ENCODE data around the gene IL17C. TPM values are rescaled to one million over a fixed set of nuclear protein-coding genes. Genes with fewer than 3 reads are reported as not detected.

IL17C gene
- total RNA-seq, 2 experiments from 2014 or later = 0.86 TPM; not detected in 1

DNA sequence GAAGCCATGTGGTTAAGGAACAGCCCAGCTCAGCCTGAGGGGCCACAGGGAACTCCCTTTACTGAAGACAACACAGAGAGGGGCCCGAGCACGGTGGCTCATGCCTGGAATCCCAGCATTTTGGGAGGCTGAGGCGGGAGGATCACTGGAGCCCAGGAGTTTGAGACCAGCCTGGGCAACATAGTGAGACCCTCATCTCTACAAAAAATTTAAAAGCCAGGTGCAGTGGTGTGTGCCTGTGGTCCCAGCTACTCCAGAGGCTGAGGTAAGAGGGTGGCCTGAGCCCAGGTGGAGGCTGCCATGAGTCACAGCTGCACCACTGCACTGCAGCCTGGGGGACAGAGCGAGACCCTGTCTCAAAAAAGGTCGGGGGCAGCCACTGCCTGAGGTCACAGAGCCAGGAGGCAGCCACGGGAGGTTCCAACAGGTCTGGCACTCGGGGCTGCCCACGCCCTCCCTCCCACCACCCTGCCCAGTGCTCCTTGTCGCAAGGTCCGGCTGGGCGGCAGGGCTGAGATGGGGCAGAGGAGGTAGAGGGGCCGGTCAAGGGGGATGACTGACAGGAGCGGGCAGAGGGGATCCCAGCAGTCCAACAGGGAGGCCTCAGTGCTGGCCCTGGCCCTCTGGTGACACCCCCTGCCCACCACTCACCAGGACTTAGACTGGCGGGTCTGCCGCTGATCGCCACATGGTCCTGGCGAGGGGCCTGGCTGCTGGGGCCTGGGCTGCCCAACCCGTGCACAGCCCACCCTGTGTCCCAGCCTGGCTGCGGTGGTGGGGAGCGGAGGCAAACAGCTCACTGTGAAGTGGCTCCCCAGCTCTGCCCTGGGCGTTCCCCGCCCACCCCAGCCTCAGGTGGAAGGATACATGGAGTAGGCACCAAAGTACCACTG is 9.1 kb downstream of the IL17C start:
- H4K20me1 ChIP-seq (ENCODE audit: insufficient read depth, low read length) = peaks cover 17% of the 10 kb centered on the region
- H2AFZ ChIP-seq (ENCODE audit: low read length) = no peak overlapping the region
- no peak overlapping the region for H3K27ac ChIP-seq (ENCODE audit: low read depth, low read length, poor library complexity, severe bottlenecking)
- H3K4me2 ChIP-seq (ENCODE audit: low read length) = no peak overlapping the region
- TF ChIP-seq, protein P1, sequence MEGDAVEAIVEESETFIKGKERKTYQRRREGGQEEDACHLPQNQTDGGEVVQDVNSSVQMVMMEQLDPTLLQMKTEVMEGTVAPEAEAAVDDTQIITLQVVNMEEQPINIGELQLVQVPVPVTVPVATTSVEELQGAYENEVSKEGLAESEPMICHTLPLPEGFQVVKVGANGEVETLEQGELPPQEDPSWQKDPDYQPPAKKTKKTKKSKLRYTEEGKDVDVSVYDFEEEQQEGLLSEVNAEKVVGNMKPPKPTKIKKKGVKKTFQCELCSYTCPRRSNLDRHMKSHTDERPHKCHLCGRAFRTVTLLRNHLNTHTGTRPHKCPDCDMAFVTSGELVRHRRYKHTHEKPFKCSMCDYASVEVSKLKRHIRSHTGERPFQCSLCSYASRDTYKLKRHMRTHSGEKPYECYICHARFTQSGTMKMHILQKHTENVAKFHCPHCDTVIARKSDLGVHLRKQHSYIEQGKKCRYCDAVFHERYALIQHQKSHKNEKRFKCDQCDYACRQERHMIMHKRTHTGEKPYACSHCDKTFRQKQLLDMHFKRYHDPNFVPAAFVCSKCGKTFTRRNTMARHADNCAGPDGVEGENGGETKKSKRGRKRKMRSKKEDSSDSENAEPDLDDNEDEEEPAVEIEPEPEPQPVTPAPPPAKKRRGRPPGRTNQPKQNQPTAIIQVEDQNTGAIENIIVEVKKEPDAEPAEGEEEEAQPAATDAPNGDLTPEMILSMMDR (conservative IDR thresholded peaks at IDR 0.05; ENCODE audit: low read length) = no peak
- no peak for TF ChIP-seq EZH2phosphoT487 (IDR thresholded peaks at IDR 0.05; ENCODE audit: borderline replicate concordance, low read depth, low read length)
- intact Hi-C loops (cut with micrococcal nuclease; ENCODE audit: unreplicated experiment) = no loop called here
- POLR2A ChIA-PET = no interaction called here
- peaks cover 72% of the 10 kb centered on the region for H3K36me3 ChIP-seq (ENCODE audit: insufficient read depth, low read length)
- H3K4me3 ChIP-seq (ENCODE audit: low read depth, low read length, poor library complexity, severe bottlenecking) = no peak overlapping the region
- H3K4me1 ChIP-seq (ENCODE audit: insufficient read depth, low read length, poor library complexity, severe bottlenecking) = peaks cover 31% of the 10 kb centered on the region
- H3K79me2 ChIP-seq (ENCODE audit: insufficient read depth, low read depth, low read length) = peaks cover 31% of the 10 kb centered on the region
- H3K9me3 ChIP-seq (ENCODE audit: low read length) = no peaks in the 10 kb centered on the region
- CTCF ChIA-PET (ENCODE audit: unreplicated experiment) = no interaction called here
- H3K9me2 ChIP-seq (ENCODE audit: insufficient read depth, low read length) = no peaks in the 10 kb centered on the region
- DNase-seq (ENCODE audit: low spot score) = no peak
- BruUV-seq (replicated peaks) = no TSS peak

DNA sequence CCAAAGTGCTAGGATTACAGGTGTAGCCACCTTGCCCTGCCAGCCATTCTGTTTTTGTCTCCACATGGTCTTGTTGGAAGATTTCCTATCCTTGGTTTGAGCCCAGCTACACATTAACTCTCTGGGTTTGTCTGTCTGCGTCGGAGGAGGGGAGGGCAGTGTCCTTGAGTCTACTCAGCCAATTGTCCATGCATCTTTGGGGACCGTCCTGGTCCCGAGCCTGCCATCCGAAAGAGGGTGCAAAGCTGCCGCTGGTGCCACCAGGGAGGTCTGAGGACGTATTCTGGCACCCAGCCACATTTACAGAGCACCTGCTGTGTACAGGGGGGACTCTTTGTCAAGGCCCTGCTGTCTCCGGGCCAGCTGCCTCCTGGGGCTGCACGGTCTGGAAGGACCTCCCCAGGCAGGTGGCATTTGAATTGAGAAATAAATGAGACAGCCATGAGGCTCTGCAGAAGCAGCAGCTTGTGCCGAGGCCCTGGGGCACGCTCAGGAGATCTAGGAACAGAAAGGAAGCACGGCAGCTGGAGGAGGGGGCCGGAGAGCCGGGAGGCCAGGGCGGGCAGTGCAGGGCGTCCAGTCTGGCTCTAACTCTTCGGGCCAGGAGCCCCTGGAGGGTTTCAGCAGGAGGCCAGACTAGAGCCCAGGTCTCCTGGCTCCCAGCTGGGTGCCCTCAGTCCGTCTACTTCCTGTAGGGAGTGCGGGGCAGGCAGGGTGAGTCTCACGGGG is 11.0 kb downstream of the IL17C start:
- Histone ChIP-seq H4K20me1 (ENCODE audit: insufficient read depth, low read length) (peaks cover 17% of the 10 kb centered on the region), H3K4me3 (ENCODE audit: low read depth, low read length, poor library complexity, severe bottlenecking) (peak overlapping the region; percentile 90), H3K9me3 (ENCODE audit: low read length) (no peaks in the 10 kb centered on the region), H3K4me2 (ENCODE audit: low read length) (peak overlapping the region; percentile 100), H3K36me3 (ENCODE audit: insufficient read depth, low read length) (peaks cover 59% of the 10 kb centered on the region), H3K4me1 (ENCODE audit: insufficient read depth, low read length, poor library complexity, severe bottlenecking) (peaks cover 36% of the 10 kb centered on the region), H3K9me2 (ENCODE audit: insufficient read depth, low read length) (no peaks in the 10 kb centered on the region), H3K79me2 (ENCODE audit: insufficient read depth, low read depth, low read length) (peaks cover 31% of the 10 kb centered on the region), H3K27ac (ENCODE audit: low read depth, low read length, poor library complexity, severe bottlenecking) (peak overlapping the region; percentile 94), H2AFZ (ENCODE audit: low read length) (no peak overlapping the region)
- BruUV-seq (replicated peaks) = no TSS peak
- POLR2A ChIA-PET = interaction anchor here (0.7 kb wide), 1 partner anchor 469 kb away, joined by 7 read pairs; no protein-coding TSS in a partner anchor
- intact Hi-C loops (cut with micrococcal nuclease; ENCODE audit: unreplicated experiment) = no loop called here
- DNase-seq (ENCODE audit: low spot score) = peak; percentile 41
- CTCF ChIA-PET (ENCODE audit: unreplicated experiment) = no interaction called here
- TF ChIP-seq, protein P1 (conservative IDR thresholded peaks at IDR 0.05; ENCODE audit: low read length) = no peak
- no peak for TF ChIP-seq EZH2phosphoT487 (IDR thresholded peaks at IDR 0.05; ENCODE audit: borderline replicate concordance, low read depth, low read length)
